HepG2 (cell line): ENCODE data around the gene EFNA4. TPM values are rescaled to one million over a fixed set of nuclear protein-coding genes. Genes with fewer than 3 reads are reported as not detected.

Experiments
- ATAC-seq: fragments of 200-7000 bp; cut with Tn5 transposase; 3 replicates; pipeline ENCODE4 v1.9.1; 2020; ENCODE audit warnings: mild to moderate bottlenecking, moderate library complexity
- BruUV-seq: library from RNA; stranded (reverse); fragments of 400-500 nt; replicated peaks from 2 replicates; lab custom pipeline; 2021; lab: Mats Ljungman, UMichigan
- CTCF ChIA-PET: fragments of 300-600 bp; formaldehyde crosslinking; extraction: SDS; loops from one replicate; lab custom pipeline; 2021; ENCODE audit warnings: low total read pairs, inconsistent platforms, low intra/inter-chr PET ratio; lab: Yijun Ruan, JAX
- POLR2A ChIA-PET: fragments of 350-600 bp; sonication (Branson Sonifier 250); formaldehyde crosslinking; loops from one replicate; lab custom pipeline; 2020; ENCODE audit warnings: antibody characterized with exemption, inconsistent platforms; lab: Yijun Ruan, JAX
- DNase-seq: peaks from one replicate; pipeline ENCODE4 v3.0.0-alpha.2; 2015; ENCODE audit warnings: low spot score
- FAIRE-seq: peaks from 3 replicates; lab custom pipeline; 2011; peaks lifted over from hg19 to GRCh38; lab: Jason Lieb, UNC
- H2AFZ ChIP-seq: one replicate; pipeline ENCODE4 v1.6.1; 2011; ENCODE audit warnings: low read length, inconsistent platforms
- H3K27ac ChIP-seq: fragments of 300-600 bp; 3 replicates; pipeline ENCODE4 v1.8.0; 2011; ENCODE audit warnings: mixed run types, mild to moderate bottlenecking, mixed read lengths, low read length, inconsistent platforms; ENCODE audit not compliant: insufficient read depth; ENCODE audit errors: extremely low read length
- H3K27me3 ChIP-seq, 2 experiments: fragments of 200-600 bp in 1 of 2; 2 replicates in 1 of 2; 3 replicates in 1 of 2; pipeline versions ENCODE4 v1.6.0 to v1.8.0; 2011; ENCODE audit warnings: low read length in 2 of 2, mild to moderate bottlenecking in 2 of 2, moderate library complexity in 2 of 2, inconsistent platforms in 1 of 2; ENCODE audit not compliant: insufficient read depth in 2 of 2, control insufficient read depth in 1 of 2
- H3K36me3 ChIP-seq, 2 experiments: fragments of 200-600 bp in 1 of 2; replicated peaks in 1 of 2; 2 replicates in 1 of 2; 3 replicates in 1 of 2; pipeline versions ENCODE4 v1.5.1 to v1.8.0; 2011; ENCODE audit warnings: low read length in 2 of 2, inconsistent platforms in 1 of 2; ENCODE audit not compliant: insufficient read depth in 2 of 2, control insufficient read depth in 1 of 2
- H3K4me1 ChIP-seq: 2 replicates; pipeline ENCODE4 v1.5.1; 2012; ENCODE audit warnings: low read length, inconsistent platforms; ENCODE audit not compliant: insufficient read depth
- H3K4me2 ChIP-seq: 2 replicates; pipeline ENCODE4 v1.6.0; 2011; ENCODE audit warnings: low read depth, low read length, inconsistent platforms
- H3K4me3 ChIP-seq, 3 experiments: fragments of 200-600 bp in 1 of 3; sonication (generic), shearing (Covaris generic) in 1 of 3; replicated peaks in 1 of 3; 2 replicates each; pipeline ENCODE4 v1.5.1; 2011 to 2016; ENCODE audit warnings: low read length in 3 of 3, inconsistent platforms in 2 of 3, low read depth in 2 of 3, mild to moderate bottlenecking in 2 of 3, control low read depth in 1 of 3, mixed read lengths in 1 of 3; ENCODE audit not compliant: insufficient read depth in 1 of 3
- H3K79me2 ChIP-seq: one replicate; pipeline ENCODE4 v1.6.1; 2011; ENCODE audit warnings: low read length, inconsistent platforms; ENCODE audit not compliant: insufficient read depth
- H3K9ac ChIP-seq: 2 replicates; pipeline ENCODE4 v1.6.0; 2011; ENCODE audit warnings: mild to moderate bottlenecking, low read depth, low read length, inconsistent platforms; ENCODE audit not compliant: insufficient read depth
- H3K9me3 ChIP-seq: 2 replicates; pipeline ENCODE4 v1.5.1; 2012; ENCODE audit warnings: mild to moderate bottlenecking, low read length
- H4K20me1 ChIP-seq: 2 replicates; pipeline ENCODE4 v1.6.0; 2011; ENCODE audit warnings: inconsistent platforms, mild to moderate bottlenecking, low read length, moderate library complexity; ENCODE audit not compliant: insufficient read depth
- ISL2 ChIP-seq: sonication (generic); formaldehyde crosslinking; IDR thresholded peaks from 2 replicates; pipeline ENCODE4 v1.5.0; 2020; ENCODE audit warnings: missing genetic modification reagents
- MIER2 ChIP-seq: IDR thresholded peaks from 2 replicates; pipeline ENCODE4 v1.6.1; 2016; ENCODE audit warnings: missing biosample characterization, missing genetic modification reagents
- NAIF1 ChIP-seq: sonication (generic); formaldehyde crosslinking; IDR thresholded peaks from 2 replicates; pipeline ENCODE4 v1.5.0; 2020; ENCODE audit warnings: mild to moderate bottlenecking, missing genetic modification reagents, borderline replicate concordance
- ZNF75D ChIP-seq: sonication (generic); formaldehyde crosslinking; IDR thresholded peaks from 2 replicates; pipeline ENCODE4 v1.8.1; 2023; ENCODE audit warnings: missing genetic modification reagents, mild to moderate bottlenecking, borderline replicate concordance
- whole genome bisulfite sequencing: methylation state at CpG from one replicate; pipeline ENCODE4 v1.1.6; 2017; ENCODE audit warnings: low lambda C conversion rate; 5-methylcytosine and 5-hydroxymethylcytosine counted together
- in situ Hi-C: cut with HindIII; loops from 2 replicates; pipeline ENCODE4 v1.10.0; 2017; ENCODE audit warnings: low pct_unique_long_range_greater_than_20kb; ENCODE audit not compliant: extremely low pct_ligation_motif_present
- intact Hi-C: fragments of 100-400 bp; cut with micrococcal nuclease; formaldehyde crosslinking; loops from one replicate; pipeline ENCODE4 v1.10.0; 2022; ENCODE audit not compliant: unreplicated experiment
- polyA plus RNA-seq, 8 experiments: library from polyadenylated mRNA; depleted of rRNA in 3 of 8; stranded (reverse) in 7 of 8; unstranded in 1 of 8; fragments of >200 nt; fragmentation: Illumina TruSeq in 4 of 8; extraction: Trizol in 4 of 8; gene quantifications; 2 replicates each; pipeline versions ENCODE4 v1.2.1 to v1.2.3, GENCODE V29; 2011 to 2016; ENCODE audit warnings: low read depth in 4 of 8, missing spikeins in 1 of 8, mixed read lengths in 1 of 8; ENCODE audit not compliant: insufficient read depth in 1 of 8
- total RNA-seq, 5 experiments: library from RNA; depleted of rRNA; stranded (reverse); fragments of >200 nt; fragmentation: Illumina TruSeq; extraction: Trizol; gene quantifications; 2 replicates each; pipeline ENCODE4 v1.2.3, GENCODE V29; 2016; ENCODE audit warnings: low read depth in 1 of 5
- TF ChIP-seq, protein P1 (sequence below): sonication (generic); formaldehyde crosslinking; IDR thresholded peaks from 2 replicates; pipeline ENCODE4 v1.8.1; 2022; ENCODE audit warnings: low read depth, mild to moderate bottlenecking, missing genetic modification reagents

EFNA4 gene
- total and polyA plus RNA-seq, 2 of the 13 experiments (the other 11 are each of a cell fraction or from before 2014, with no cell fraction given), result 12.0 to 17.2 TPM

DNA sequence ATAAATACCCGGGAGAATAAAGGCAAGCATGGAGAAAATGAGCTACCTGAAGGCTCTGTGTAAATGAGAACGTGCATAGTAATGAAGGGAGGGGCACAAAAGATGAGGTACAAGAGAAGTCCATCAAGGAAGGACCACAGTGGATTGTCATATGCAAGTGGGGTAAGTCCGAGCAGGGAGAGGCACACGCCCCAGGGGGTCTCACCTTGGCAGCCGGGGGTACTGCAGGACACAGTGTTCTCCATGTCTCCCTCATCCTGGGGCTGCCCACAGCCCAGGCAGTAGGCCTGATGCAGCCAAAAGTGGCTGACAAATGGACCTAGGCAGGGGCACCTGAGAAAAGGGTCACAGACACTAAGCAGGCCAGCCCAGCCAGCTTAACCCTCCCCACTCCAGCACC lies 39.9 kb upstream of the EFNA4 start (continued):
- TF ChIP-seq, protein P1, sequence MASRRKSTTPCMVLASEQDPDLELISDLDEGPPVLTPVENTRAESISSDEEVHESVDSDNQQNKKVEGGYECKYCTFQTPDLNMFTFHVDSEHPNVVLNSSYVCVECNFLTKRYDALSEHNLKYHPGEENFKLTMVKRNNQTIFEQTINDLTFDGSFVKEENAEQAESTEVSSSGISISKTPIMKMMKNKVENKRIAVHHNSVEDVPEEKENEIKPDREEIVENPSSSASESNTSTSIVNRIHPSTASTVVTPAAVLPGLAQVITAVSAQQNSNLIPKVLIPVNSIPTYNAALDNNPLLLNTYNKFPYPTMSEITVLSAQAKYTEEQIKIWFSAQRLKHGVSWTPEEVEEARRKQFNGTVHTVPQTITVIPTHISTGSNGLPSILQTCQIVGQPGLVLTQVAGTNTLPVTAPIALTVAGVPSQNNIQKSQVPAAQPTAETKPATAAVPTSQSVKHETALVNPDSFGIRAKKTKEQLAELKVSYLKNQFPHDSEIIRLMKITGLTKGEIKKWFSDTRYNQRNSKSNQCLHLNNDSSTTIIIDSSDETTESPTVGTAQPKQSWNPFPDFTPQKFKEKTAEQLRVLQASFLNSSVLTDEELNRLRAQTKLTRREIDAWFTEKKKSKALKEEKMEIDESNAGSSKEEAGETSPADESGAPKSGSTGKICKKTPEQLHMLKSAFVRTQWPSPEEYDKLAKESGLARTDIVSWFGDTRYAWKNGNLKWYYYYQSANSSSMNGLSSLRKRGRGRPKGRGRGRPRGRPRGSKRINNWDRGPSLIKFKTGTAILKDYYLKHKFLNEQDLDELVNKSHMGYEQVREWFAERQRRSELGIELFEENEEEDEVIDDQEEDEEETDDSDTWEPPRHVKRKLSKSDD (CRISPR knock-in tag), result no peak
- TF ChIP-seq NAIF1 (CRISPR knock-in tag) (no peak), ISL2 (CRISPR knock-in tag) (no peak), MIER2 (CRISPR knock-in tag) (no peak)

DNA sequence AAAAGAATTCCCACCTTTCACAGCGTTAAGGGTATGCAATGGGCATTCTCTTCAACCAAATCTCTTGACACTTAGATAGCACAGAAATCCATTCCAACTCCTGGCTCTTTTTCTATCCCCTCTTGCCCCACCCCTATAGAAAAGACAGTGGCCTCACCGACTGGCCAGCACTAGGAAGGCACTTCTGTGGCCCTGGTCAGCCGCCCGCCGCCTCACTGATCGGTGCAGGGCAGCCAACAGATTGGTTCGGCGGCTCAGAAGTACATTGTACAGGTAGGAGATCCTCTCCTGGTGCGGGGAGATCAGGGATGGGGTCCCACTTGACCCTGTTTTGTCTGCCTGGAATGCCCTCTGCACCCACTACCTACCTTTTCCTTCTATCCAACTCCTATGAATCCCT lies 39.2 kb upstream of the EFNA4 start:
- in situ Hi-C loops (no loop called here), intact Hi-C loops (no loop called here)
- H3K79me2 ChIP-seq, result no peaks in the 10 kb centered on the region
- ChIA-PET CTCF (no interaction called here), POLR2A (interaction anchor here (1.3 to 1.6 kb wide), 2 partner anchors 20 to 80 kb away, joined by 3 to 4 read pairs; no protein-coding TSS in a partner anchor)
- no peaks in the 10 kb centered on the region for H4K20me1 ChIP-seq
- H3K9ac ChIP-seq, result no peak overlapping the region
- FAIRE-seq, result no peak
- BruUV-seq, result no TSS peak
- peaks cover 0 to 6% of the 10 kb centered on the region in 2 experiments; a peak in 2 of 5 replicates for H3K27me3 ChIP-seq
- H3K4me3 ChIP-seq, result no peak overlapping the region
- H3K9me3 ChIP-seq, result no peaks in the 10 kb centered on the region
- WGBS, result 79% methylated on average over 9 of the region's 9 CpGs
- H3K4me2 ChIP-seq, result no peak overlapping the region
- TF ChIP-seq ZNF75D (CRISPR knock-in tag), result no peak
- no peak for ATAC-seq
- no peak overlapping the region for H3K27ac ChIP-seq
- peaks cover 64% of the 10 kb centered on the region for H3K4me1 ChIP-seq
- H3K36me3 ChIP-seq, result no peaks in the 10 kb centered on the region
- DNase-seq, result no peak
- no peak overlapping the region for H2AFZ ChIP-seq
